GM21576 (cell line): Measurements from ENCODE around the gene ISOC2.
"Not testable (repeated sequence)": the region's sequence is repeated elsewhere in the genome, so short reads cannot be mapped to it uniquely, and the experiment has no call there.

Experiments used
- ATAC-seq: cut with Tn5 transposase; IDR thresholded peaks from one replicate; pipeline ENCODE4 v1.9.1; 2021; ENCODE audit warnings: mild to moderate bottlenecking, moderate library complexity; ENCODE audit not compliant: unreplicated experiment

Gene ISOC2

GRCh38 chr19:55443045-55443823, 18.2 kb downstream of the ISOC2 start, which contains the start of gene SHISA7:
Gene SHISA7 (minus strand): TSS chr19:55443300. CDS start chr19:55442863, 437 bp downstream.
- no peak for ATAC-seq

GRCh38 chr19:55442372-55442961, 19.0 kb downstream of the ISOC2 start:
- no peak for ATAC-seq

GRCh38 chr19:55441692-55442321, 19.6 kb downstream of the ISOC2 start:
- ATAC-seq: no peak

- ATAC-seq: no peak
Measured at GRCh38 chr19:55441319-55441691, 20.1 kb downstream of the ISOC2 start.

DNA sequence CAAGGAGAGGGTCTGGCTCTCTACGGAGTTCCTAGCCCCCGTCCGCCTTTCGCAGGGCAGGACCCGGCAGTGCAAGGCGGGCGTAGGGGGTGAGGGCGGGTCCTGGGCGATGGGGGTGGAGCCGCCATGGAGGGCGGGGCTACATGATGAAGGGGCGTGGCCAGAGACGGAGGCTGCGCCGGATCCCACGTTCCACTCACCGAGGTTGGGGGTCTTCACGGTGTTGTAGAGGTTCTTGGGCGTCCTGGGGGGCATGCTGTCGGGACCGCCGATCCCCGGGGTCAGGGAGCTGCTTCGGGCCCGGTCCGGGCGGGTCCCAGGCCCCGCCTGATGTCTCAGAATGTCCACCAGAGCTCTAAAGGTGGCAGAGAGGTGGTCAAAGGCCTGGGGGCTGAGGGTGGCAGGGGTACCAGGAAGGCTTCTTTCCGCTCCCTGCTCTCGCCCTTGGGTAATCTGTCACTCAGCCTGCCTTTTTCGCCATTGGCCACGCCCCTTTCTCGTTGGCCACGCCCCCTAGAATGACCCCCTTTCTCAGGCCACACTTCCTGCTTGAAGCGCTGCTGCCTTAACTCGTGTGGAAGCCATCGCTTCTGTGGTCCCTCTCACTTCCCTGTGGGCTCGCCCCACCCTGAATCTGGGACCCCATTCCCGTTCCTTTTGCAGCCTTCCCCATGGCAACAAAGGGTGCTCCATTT, 20.9 kb downstream of the ISOC2 start:
- ATAC-seq: no peak

GRCh38 chr19:55439052-55439451, 22.4 kb downstream of the ISOC2 start:
- ATAC-seq: no peak

DNA sequence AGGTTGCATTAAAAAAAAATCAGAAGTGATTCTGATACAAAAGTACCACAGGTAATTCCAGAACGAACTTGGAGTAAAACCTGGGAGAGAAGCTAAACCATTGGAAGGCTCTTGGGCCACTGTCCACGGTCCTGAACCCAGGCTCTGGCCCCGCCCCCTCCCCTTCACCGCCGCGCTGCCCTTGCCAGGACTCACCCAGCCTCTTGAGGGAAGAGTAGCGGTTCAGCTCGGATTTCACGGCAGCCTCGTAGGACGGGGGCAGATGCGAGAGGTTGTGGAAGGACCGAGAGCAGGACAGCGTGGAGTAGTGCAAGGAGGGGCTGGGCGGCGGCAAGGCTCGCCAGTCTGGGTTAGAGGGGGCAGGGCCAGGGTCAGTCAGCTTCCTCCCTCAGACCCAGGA, 24.0 kb downstream of the ISOC2 start:
- no peak for ATAC-seq

DNA sequence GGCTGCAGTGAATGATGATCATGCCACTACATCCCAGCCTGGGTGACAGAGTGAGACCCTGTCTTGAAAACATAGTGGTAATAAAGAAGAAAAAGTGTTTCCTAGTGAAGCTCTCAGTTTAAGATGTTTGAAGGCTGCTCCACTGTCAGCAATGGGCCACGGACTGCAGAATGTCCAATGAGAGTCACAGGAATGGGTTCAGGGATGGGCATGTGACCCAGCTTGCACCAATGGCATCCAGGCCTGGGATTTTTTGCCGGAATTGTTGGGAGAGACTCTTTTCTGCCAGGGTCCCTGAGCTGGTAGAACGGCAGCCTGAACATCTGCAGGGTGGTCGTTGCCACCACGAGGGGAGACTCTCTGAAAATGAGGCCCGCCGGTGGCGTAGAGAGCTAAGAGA, 24.6 kb downstream of the ISOC2 start:
- no peak for ATAC-seq

DNA sequence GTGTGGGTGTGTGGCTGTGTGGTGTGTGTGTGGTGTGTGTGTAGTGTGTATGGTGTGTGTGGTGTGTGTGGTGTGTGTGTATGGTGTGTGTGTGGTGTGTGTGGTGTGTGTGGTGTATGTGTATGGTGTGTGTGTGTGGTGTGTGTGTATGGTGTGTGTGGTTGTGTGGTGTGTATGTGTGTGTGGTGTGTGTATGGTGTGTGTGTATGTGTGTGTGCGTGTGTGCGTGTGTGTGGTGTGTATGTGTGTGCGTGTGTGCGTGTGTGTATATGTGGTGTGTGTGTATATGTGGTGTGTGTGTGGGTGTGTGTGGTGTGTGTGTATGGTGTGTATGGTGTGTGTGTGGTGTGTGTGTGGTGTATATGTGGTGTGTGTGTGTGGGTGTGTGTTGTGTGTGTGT, 26.4 kb downstream of the ISOC2 start:
- ATAC-seq: no peak

DNA sequence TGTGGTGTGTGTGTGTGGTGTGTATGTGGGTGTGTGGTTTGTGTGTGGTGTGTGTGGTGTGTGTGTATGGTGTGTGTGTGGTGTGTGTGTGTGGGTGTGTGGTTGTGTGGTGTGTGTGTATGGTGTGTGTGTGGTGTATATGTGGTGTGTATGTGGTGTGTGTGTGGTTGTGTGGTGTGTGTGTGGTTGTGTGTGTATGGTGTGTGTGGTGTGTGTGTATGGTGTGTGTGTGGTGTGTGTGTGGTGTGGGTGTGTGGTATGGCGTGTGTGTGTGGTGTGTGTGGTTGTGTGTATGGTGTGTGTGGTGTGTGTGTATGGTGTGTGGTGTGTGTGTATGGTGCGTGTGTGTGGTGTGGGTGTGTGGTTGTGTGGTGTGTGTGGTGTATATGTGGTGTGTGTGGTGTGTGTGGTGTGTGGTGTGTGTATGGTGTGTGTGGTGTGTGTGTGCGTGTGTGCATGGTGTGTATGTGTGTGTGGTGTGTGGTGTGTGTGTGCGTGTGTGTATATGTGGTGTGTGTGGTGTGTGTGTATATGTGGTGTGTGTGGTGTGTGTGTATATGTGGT, 27.0 kb downstream of the ISOC2 start:
- ATAC-seq: no peak

- no peak for ATAC-seq
Measured at GRCh38 chr19:55433292-55433691, 28.1 kb downstream of the ISOC2 start.

GRCh38 chr19:55432241-55432959, 29.0 kb downstream of the ISOC2 start:
- ATAC-seq: no peak

- ATAC-seq: no peak
Measured at GRCh38 chr19:55431183-55431582, 30.3 kb downstream of the ISOC2 start.

- no peak for ATAC-seq
Measured at GRCh38 chr19:55426042-55426441, 35.4 kb downstream of the ISOC2 start.

DNA sequence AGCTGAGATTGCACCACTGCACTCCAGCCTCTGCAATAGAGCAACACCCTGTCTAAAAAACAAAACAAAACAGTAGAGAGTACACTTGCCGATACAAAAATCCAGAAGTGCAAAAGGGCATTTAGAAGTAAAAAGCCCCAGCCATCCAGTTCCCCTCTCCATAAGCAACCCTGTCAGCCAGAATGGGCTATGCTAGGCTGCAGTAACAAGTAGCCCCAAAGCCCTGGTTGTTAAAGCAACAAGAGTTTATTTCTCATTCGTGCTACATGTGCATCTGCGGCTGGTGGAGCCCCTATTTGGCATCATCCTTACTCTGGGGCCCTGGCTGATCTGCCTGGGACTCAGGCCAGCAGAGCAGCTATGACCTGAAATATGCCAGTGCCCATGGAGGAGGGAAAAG, 36.9 kb downstream of the ISOC2 start:
- ATAC-seq: no peak

GRCh38 chr19:55423225-55424005, 38.0 kb downstream of the ISOC2 start:
- no peak for ATAC-seq

DNA sequence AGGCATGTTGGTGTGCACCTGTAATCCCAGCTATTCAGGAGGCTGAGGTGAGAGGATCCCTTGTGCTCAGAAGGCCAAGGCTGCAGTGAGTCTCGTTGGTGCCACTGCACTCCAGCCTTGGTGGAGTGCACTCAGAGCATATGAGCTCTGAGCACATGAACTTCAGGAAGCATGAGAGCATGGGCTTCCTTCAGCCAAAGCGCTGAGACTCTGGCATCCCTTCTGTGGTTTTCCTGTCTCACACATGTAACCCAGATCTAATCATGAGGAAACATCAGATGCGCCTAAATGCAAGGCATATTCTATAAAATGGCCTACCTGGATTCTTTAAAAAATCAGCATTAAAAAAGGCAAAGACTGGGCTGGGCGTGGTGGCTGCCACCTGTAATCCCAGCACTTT, 40.2 kb downstream of the ISOC2 start:
- ATAC-seq: not testable (repeated sequence)

GRCh38 chr19:55419624-55420236, 41.7 kb downstream of the ISOC2 start:
- no peak for ATAC-seq

DNA sequence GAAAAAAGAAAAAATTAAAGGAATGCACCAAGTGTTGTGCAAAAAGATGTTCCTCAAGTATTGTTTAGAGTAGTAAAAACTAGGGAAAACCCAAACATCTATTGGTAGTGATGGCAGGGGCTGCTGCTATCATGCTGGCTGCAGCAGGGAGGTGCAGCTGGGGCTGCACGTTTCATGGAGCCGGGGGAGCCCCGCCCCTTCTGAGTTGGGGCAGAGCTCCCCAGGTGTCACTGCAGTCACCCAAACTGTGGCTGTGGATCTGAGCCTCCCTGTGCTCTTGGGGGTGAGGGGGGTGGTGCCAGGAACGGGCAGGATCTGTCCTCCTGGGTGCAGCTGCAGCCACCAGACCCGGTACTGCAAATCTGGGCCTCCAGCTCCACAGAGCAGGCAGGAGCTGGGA, 42.3 kb downstream of the ISOC2 start:
- no peak for ATAC-seq
